GM21447 (cell line): Measurements from ENCODE around the gene RHOB.
"Not testable (repeated sequence)": the region's sequence is repeated elsewhere in the genome, so short reads cannot be mapped to it uniquely, and the experiment has no call there.

ENCODE experiments used
- ATAC-seq: cut with Tn5 transposase; IDR thresholded peaks from one replicate; pipeline ENCODE4 v1.9.1; 2021; ENCODE audit not compliant: unreplicated experiment

The RHOB gene

GRCh38 chr2:20488782-20489181 lies 41.9 kb downstream of the RHOB start:
- no peak for ATAC-seq

DNA sequence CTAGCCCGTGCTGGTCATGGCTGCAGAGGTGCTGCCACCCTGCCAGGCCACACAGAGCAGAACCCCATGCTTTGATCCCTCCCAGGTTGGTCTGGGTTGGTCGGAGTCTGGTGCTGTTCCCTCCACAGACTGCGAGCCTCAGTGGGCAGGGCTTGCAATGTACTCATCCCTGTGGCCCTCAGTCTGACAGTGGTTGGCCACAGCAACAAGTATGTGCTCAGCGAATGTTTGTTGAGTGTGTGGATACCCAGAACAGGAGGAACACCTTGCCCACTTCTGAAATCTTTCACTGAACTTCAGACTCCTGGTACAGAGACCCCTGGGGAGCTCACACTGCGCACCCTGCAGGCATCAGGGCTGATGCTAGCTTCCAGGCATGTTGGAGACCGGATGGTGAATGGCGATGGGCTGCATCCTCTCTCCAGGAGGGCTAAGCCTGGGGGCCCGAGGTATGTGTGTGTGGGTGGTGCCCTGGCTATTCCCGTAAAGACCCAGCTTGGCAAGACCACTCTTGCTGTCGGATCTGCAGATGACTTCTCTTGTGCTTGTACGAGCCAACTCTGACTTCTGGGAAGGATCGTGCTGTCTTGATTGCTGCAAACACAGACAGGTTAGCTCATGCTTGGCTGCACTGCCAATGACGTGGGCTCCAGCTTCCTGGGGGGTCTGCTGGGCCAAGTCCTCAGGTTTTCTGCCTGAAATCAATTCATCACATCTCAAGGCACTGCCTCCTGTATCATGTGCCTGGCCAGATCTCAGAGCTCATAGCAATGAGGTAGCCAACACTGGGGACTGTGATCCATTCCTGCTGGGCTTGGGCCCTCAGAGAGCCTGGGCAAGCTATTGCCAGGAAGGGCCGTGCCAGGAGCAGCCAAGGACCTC lies 43.7 kb downstream of the RHOB start:
- no peak for ATAC-seq

GRCh38 chr2:20491739-20492531 lies 45.1 kb downstream of the RHOB start:
- no peak for ATAC-seq

DNA sequence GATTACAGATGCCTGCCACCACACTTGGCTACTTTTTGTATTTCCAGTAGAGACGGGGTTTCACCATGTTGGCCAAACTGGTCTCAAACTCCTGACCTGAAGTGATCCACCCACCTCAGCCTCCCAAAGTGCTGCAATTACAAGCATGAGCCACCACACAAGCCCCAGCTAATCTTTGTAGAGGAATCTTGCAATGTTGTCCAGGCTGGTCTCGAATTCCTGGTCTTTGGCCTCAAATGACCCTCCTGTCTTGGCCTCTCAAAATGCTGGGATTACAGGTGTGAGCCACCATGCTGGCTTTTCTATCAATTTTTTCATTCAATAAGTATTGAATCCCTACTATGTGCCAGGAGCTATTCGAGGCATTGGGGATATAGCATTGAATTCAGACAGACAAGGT lies 46.2 kb downstream of the RHOB start:
- ATAC-seq, result not testable (repeated sequence)

DNA sequence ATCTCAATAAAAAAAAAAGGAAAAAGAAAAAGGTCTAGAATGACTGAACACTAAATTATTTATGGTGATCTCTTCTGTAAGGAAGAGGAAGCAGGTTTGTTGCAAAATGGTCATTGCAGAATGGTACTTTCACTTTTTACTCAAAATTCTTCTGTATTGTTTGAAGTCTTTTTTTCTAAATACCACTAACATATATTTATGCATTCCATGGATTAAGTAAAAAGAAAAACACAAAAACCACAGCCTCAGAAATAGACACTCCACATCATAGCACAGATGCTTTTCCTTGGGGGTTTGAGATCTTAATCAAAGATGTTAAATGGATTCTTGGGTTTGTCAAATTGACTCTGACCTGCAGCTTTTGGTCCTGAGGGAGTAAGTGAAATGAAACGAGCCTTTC lies 47.4 kb downstream of the RHOB start:
- no peak for ATAC-seq

DNA sequence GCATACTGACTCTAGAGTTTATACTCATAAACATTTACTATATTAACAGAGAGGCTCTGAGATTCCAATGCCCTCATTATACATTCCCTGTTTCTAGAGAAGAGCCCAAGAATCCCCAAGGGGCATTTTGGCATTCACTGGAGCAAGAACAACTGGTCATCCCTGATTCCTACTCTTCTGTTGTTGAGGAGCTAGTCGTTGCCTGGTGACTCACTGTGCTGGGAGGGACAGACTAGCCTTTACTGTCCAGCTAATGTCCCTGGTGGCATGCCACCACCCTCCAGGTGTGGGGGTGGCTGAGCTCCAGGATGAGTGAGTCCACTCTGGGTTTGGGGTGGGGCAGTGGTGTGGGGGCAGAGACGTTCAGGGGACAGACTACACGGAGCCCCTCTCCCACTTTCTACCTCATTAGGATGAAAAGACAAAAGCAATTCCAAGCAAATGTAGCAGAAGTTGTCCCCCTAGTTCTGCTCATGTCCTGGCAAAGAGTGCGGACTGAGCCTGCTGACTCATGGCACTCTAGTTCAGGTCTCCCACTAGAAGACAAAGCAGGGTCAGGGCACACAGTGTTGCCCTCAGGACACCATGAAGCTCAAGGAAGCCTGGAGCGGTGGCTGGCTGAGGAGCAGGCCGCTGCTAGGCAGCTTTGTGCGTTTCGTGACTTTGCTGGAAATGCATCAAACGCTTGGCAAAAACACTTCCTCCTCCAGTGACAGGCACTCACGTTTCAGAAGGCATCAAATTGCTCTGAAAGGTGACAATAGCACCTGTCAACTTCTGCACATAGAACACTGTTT lies 49.4 kb downstream of the RHOB start:
- ATAC-seq, result no peak

GRCh38 chr2:20496942-20497341 lies 50.1 kb downstream of the RHOB start:
- no peak for ATAC-seq
